ENCODE measurements around the gene SS18.

- TF ChIP-seq, protein P1, sequence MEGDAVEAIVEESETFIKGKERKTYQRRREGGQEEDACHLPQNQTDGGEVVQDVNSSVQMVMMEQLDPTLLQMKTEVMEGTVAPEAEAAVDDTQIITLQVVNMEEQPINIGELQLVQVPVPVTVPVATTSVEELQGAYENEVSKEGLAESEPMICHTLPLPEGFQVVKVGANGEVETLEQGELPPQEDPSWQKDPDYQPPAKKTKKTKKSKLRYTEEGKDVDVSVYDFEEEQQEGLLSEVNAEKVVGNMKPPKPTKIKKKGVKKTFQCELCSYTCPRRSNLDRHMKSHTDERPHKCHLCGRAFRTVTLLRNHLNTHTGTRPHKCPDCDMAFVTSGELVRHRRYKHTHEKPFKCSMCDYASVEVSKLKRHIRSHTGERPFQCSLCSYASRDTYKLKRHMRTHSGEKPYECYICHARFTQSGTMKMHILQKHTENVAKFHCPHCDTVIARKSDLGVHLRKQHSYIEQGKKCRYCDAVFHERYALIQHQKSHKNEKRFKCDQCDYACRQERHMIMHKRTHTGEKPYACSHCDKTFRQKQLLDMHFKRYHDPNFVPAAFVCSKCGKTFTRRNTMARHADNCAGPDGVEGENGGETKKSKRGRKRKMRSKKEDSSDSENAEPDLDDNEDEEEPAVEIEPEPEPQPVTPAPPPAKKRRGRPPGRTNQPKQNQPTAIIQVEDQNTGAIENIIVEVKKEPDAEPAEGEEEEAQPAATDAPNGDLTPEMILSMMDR (IDR thresholded peaks at IDR 0.05; ENCODE audit: poor library complexity): no peak
- no peak for TF ChIP-seq EZH2 (IDR thresholded peaks at IDR 0.05; ENCODE audit: borderline replicate concordance)
Observed at GRCh38 chr18:26044807-26045206, 45.6 kb downstream of the SS18 start.

Measured in hepatocyte (in vitro differentiated cells).